HL-60 (cell line): ENCODE results near the gene FAM227B.

Experiments used
- DNase-seq, 2 experiments: peaks; one replicate each; pipeline ENCODE4 v3.0.0-alpha.2; 2010 to 2020; ENCODE audit warnings: low read depth in 1 of 2, low spot score in 1 of 2
- H3K27ac ChIP-seq: fragments of 250-450 bp; sonication (Bioruptor Pico); replicated peaks from 2 replicates; pipeline ENCODE4 v1.5.1; 2020; ENCODE audit warnings: mild to moderate bottlenecking, moderate library complexity
- H3K27me3 ChIP-seq: fragments of 250-450 bp; sonication (Bioruptor Pico); 2 replicates; pipeline ENCODE4 v1.5.1; 2021; ENCODE audit warnings: mild to moderate bottlenecking, moderate library complexity; ENCODE audit not compliant: insufficient read depth, poor library complexity, severe bottlenecking
- H3K4me3 ChIP-seq: replicated peaks from 2 replicates; pipeline ENCODE4 v1.5.1; 2011; ENCODE audit warnings: mild to moderate bottlenecking, control low read depth, low read length; ENCODE audit not compliant: insufficient read depth
- CTCF ChIP-seq: IDR thresholded peaks from one replicate; pipeline ENCODE4 v1.5.1; 2011; ENCODE audit warnings: low read length, control low read depth, inconsistent platforms; ENCODE audit not compliant: insufficient read depth
- GABPA ChIP-seq: IDR thresholded peaks from 2 replicates; pipeline ENCODE4 v1.6.1; 2012; ENCODE audit warnings: low read depth
- POLR2AphosphoS5 ChIP-seq: IDR thresholded peaks from 2 replicates; pipeline ENCODE4 v1.6.1; 2012; ENCODE audit warnings: low read depth
- REST ChIP-seq: IDR thresholded peaks from 2 replicates; pipeline ENCODE4 v1.6.1; 2012; ENCODE audit warnings: low read depth; ENCODE audit not compliant: insufficient replicate concordance
- SPI1 ChIP-seq: IDR thresholded peaks from 2 replicates; pipeline ENCODE4 v1.6.1; 2012; ENCODE audit warnings: low read depth, mild to moderate bottlenecking, borderline replicate concordance

Gene FAM227B

GRCh38 chr15:49428409-49429095, 192.1 kb downstream of the FAM227B start:
- no peak overlapping the region for H3K27ac ChIP-seq
- TF ChIP-seq CTCF (no peak), SPI1 (no peak), GABPA (no peak), REST (no peak), POLR2AphosphoS5 (no peak)
- no peak overlapping the region for H3K4me3 ChIP-seq
- DNase-seq, result no peak
- no peaks in the 10 kb centered on the region for H3K27me3 ChIP-seq

- no peaks in the 10 kb centered on the region for H3K27me3 ChIP-seq
- H3K27ac ChIP-seq, result no peak overlapping the region
- no peak overlapping the region for H3K4me3 ChIP-seq
- TF ChIP-seq REST, result no peak
- TF ChIP-seq CTCF, result no peak
- TF ChIP-seq POLR2AphosphoS5, result no peak
- TF ChIP-seq SPI1, result no peak
- TF ChIP-seq GABPA, result no peak
- DNase-seq, result no peak
Observed at GRCh38 chr15:49427372-49427771, 193.2 kb downstream of the FAM227B start.

- TF ChIP-seq CTCF (no peak), SPI1 (no peak), REST (no peak), GABPA (no peak), POLR2AphosphoS5 (no peak)
- Histone ChIP-seq H3K27me3 (no peaks in the 10 kb centered on the region), H3K27ac (no peak overlapping the region), H3K4me3 (no peak overlapping the region)
- DNase-seq, result no peak
Observed at GRCh38 chr15:49424954-49425353, 195.7 kb downstream of the FAM227B start.
